AG09309 (cell line): ENCODE measurements around the gene CFAP68.
"Not testable (repeated sequence)": the region's sequence is repeated elsewhere in the genome, so short reads cannot be mapped to it uniquely, and the experiment has no call there.

Source experiments
- DNase-seq: peaks from one replicate; pipeline ENCODE4 v3.0.0-alpha.2; 2010; ENCODE audit warnings: low read depth
- H3K4me3 ChIP-seq: 2 replicates; pipeline ENCODE4 v1.5.1; 2011; ENCODE audit warnings: mild to moderate bottlenecking, low read depth, low read length, moderate library complexity; ENCODE audit not compliant: control insufficient read depth
- CTCF ChIP-seq: IDR thresholded peaks from 2 replicates; pipeline ENCODE4 v1.5.1; 2011; ENCODE audit warnings: mild to moderate bottlenecking, low read depth, low read length, inconsistent platforms; ENCODE audit not compliant: insufficient read depth, control insufficient read depth; ENCODE audit errors: missing control alignments

Gene CFAP68

DNA sequence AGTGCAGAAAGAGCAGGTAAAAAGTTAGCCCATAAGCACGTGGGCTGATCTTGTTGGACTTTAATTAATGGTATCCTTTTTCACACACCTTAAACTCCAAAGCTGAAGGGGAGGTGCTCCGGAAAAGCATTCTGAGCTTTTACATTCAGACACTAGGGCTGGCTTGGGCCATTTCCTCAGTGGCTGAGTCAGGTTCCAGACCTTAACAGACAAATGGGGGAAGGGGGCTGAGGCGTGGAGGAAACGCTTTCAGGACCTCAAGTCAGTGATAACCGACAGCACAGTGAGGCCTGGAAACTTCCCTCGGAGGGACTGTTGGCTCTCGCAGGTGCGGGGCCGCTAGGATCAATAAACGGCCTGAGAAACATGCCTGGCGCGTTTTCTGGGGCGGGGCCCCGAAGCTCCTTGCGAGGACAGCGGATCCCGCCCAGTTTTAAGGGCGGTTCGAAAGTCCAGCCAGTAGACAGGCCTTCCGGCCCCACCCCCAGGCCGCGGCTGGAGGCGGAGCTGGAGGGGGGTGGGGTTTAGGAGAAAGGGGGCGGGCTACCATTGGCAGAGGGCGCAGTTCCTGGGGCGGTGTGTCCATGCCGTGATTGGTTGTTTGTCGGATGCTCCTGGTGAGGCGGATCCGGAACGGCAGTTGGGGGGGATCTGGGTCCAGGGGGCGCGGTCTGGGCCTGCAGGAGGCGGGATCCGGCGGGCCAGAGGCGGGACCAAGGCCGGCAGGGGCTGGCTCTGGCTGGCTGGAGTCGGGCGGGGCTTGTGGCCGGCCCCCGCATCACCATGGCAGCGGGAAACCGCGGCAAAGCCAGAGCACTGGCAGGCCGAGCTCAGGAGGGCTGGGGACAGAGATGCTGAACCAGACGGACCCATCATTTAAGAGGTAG is 47.4 kb downstream of the CFAP68 start:
- DNase-seq, result peak; percentile 87
- TF ChIP-seq CTCF, result peak; percentile 7
- H3K4me3 ChIP-seq, result peak overlapping the region; percentile 51

GRCh38 chr11:111930472-111930871 is 51.1 kb downstream of the CFAP68 start:
- H3K4me3 ChIP-seq, result no peak overlapping the region
- no peak for TF ChIP-seq CTCF
- DNase-seq, result no peak

- H3K4me3 ChIP-seq, result no peak overlapping the region
- DNase-seq, result no peak
- TF ChIP-seq CTCF, result no peak
These were observed 53.2 kb downstream of the CFAP68 start for GRCh38 chr11:111932611-111932950.

GRCh38 chr11:111933176-111933575 is 53.8 kb downstream of the CFAP68 start:
- H3K4me3 ChIP-seq, DNase-seq: not testable (repeated sequence)

DNA sequence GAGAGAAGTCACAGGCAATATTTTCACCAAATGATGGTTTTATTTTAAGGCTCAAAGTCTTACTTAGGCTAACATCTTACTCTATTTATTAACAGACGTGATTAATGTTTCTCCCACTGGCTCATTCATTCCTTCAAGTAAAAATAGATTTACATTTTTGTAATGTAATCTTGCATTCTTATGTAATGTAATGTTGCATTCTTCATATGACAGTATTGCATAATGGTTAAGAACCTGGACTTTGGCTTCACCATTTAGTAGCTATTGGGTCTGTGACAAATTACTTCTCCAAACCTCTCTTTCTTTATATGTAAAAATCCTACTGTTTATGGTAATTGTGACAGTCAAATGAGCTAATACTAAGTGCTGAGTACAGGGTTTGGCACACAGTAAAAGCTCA is 54.5 kb downstream of the CFAP68 start:
- H3K4me3 ChIP-seq, result no peak overlapping the region
- DNase-seq, result no peak
- no peak for TF ChIP-seq CTCF

DNA sequence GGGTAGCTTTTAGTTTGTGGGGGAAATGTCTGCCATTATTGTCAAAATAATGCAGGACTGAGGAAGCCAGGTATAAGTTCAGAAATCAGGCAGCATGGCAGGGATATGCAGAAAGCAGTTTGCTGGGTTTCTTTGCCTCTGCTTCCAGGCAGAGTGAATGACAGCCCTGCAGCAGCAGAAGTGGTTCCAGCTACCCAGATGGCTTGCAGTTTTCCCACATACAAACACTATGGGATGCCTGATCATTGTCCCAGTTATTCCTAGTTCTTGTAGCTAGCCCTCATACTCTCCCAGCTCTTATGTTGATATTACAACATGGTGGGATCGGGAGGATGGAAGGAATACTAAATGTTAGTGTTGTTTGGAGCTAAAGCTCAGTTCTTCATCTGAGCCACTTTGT is 55.0 kb downstream of the CFAP68 start:
- DNase-seq, result no peak
- TF ChIP-seq CTCF, result no peak
- no peak overlapping the region for H3K4me3 ChIP-seq
